Testis (tissue), 2 donors: ENCODE data around the gene LYRM4.

ENCODE experiments used
- POLR2A ChIP-seq: fragments of 450-650 bp; IDR thresholded peaks from one replicate; pipeline ENCODE4 v1.6.1; 2017; ENCODE audit warnings: antibody characterized with exemption, mild to moderate bottlenecking, moderate library complexity
- TF ChIP-seq, protein P1 (sequence below), 3 experiments: fragments of 450-650 bp in 2 of 3; fragments of 200-600 bp in 1 of 3; sonication (generic) in 1 of 3; IDR thresholded peaks; one replicate each; pipeline ENCODE4 v1.5.1; 2016 to 2019; ENCODE audit warnings: antibody characterized with exemption in 3 of 3, mild to moderate bottlenecking in 2 of 3, moderate library complexity in 1 of 3

DNA sequence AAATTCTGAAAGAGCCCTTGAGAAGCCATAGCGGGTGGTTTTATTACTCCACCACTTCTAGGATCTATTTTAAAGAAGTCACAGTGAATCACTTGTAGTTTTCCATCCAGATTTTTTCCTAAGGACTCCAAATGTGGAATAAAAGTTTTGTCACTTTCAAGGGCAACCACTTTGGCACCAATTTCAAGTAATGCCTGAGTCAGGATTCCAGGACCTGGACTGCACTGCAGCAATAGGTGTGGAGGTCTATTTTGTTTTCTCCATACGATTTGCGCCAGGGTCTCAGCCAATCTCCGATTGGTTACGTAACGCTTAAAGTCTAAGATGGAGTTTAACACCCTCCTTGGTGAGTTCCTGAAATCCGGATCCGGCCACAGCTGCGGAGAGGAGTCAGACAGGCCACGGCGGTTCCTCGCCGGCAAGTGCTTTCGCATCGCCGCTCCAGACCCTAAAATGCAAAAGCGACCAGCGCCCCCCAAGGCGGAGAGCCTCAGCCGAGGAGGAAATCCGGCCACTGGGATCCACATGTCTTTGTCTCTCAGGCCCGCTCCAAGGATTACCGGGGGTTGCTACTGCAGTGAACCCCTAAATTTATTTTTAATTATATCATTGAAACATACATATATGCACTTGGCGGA, 194.2 kb downstream of the LYRM4 start:
- TF ChIP-seq, protein P1, sequence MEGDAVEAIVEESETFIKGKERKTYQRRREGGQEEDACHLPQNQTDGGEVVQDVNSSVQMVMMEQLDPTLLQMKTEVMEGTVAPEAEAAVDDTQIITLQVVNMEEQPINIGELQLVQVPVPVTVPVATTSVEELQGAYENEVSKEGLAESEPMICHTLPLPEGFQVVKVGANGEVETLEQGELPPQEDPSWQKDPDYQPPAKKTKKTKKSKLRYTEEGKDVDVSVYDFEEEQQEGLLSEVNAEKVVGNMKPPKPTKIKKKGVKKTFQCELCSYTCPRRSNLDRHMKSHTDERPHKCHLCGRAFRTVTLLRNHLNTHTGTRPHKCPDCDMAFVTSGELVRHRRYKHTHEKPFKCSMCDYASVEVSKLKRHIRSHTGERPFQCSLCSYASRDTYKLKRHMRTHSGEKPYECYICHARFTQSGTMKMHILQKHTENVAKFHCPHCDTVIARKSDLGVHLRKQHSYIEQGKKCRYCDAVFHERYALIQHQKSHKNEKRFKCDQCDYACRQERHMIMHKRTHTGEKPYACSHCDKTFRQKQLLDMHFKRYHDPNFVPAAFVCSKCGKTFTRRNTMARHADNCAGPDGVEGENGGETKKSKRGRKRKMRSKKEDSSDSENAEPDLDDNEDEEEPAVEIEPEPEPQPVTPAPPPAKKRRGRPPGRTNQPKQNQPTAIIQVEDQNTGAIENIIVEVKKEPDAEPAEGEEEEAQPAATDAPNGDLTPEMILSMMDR (IDR thresholded peaks at IDR 0.05) = no peak
- no peak for TF ChIP-seq POLR2A
